Bronchial epithelial cell (primary cell): ENCODE data around the gene TMEM116. TPM values are rescaled to one million over a fixed set of nuclear protein-coding genes. Genes with fewer than 3 reads are reported as not detected.
A peak's percentile ranks its signal among the peaks of the same experiment; 100 is the strongest.

Experiments
- DNase-seq: peaks from one replicate; pipeline ENCODE4 v3.0.0-alpha.2; 2010; ENCODE audit warnings: low read depth
- FAIRE-seq: peaks from 2 replicates; lab custom pipeline; 2011; peaks lifted over from hg19 to GRCh38; lab: Jason Lieb, UNC
- H3K27me3 ChIP-seq: 2 replicates; pipeline ENCODE4 v1.5.1; 2011; ENCODE audit warnings: low read length; ENCODE audit not compliant: control insufficient read depth, insufficient read depth
- H3K36me3 ChIP-seq: 2 replicates; pipeline ENCODE4 v1.5.1; 2011; ENCODE audit warnings: low read length; ENCODE audit not compliant: control insufficient read depth, insufficient read depth
- H3K4me3 ChIP-seq: 2 replicates; pipeline ENCODE4 v1.5.1; 2011; ENCODE audit warnings: mild to moderate bottlenecking, low read depth, low read length, control low read depth
- total RNA-seq: library from RNA; depleted of rRNA; stranded (reverse); fragments of >200 nt; gene quantifications from 2 replicates; pipeline ENCODE4 v1.2.1, GENCODE V29; 2014
- TF ChIP-seq, protein P1 (sequence below): IDR thresholded peaks from 2 replicates; pipeline ENCODE4 v1.5.1; 2011; ENCODE audit warnings: mild to moderate bottlenecking, moderate library complexity, low read length, control low read depth, inconsistent platforms; ENCODE audit not compliant: insufficient read depth, severe bottlenecking

Gene TMEM116
- total RNA-seq, 1 donor from 2014 or later: 10.0 TPM

DNA sequence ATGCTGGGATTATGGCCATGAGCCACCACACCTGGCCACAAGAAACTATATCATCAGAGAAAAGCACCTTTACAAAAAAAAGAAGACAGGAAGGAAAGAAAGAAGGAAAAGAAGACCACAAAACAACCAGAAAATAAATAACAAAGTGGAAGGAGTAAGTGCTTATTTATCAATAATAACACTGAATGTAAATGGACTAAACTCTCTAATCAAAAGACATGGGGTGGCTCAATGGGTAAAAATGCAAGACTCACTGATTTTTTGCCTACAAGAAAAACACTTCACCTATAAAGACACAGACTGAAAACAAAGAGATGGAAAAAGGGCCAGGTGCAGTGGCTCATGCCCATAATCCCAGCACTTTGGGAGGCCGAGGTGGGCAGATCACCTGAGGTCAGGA, 105.2 kb downstream of the TMEM116 start:
- Histone ChIP-seq H3K27me3 (no peaks in the 10 kb centered on the region), H3K4me3 (no peak overlapping the region), H3K36me3 (peaks cover 1% of the 10 kb centered on the region)
- FAIRE-seq (no peak), DNase-seq (no peak)
- TF ChIP-seq, protein P1, sequence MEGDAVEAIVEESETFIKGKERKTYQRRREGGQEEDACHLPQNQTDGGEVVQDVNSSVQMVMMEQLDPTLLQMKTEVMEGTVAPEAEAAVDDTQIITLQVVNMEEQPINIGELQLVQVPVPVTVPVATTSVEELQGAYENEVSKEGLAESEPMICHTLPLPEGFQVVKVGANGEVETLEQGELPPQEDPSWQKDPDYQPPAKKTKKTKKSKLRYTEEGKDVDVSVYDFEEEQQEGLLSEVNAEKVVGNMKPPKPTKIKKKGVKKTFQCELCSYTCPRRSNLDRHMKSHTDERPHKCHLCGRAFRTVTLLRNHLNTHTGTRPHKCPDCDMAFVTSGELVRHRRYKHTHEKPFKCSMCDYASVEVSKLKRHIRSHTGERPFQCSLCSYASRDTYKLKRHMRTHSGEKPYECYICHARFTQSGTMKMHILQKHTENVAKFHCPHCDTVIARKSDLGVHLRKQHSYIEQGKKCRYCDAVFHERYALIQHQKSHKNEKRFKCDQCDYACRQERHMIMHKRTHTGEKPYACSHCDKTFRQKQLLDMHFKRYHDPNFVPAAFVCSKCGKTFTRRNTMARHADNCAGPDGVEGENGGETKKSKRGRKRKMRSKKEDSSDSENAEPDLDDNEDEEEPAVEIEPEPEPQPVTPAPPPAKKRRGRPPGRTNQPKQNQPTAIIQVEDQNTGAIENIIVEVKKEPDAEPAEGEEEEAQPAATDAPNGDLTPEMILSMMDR: no peak

DNA sequence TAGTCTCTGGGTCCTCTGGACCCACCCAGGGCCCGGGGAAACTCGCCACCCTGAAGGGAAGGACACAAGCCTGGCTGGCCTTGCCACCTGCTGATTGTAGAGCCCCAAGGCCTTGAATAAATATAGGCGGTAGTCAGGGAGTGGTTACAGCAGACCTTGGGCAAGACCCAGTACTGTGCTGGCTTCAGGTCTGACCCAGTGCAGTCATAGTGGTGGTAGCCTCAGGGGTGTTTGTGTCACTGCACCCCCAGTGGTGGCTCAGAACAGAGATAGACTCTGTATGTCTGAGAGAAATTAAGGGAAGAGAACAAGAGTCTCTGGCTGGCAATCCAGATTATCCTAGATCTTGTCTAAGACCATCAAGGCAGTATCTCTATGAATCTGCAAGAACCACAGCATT, 107.5 kb downstream of the TMEM116 start:
- FAIRE-seq (no peak), DNase-seq (no peak)
- peaks cover 1% of the 10 kb centered on the region for H3K36me3 ChIP-seq
- no peaks in the 10 kb centered on the region for H3K27me3 ChIP-seq
- TF ChIP-seq, protein P1: no peak
- no peak overlapping the region for H3K4me3 ChIP-seq

DNA sequence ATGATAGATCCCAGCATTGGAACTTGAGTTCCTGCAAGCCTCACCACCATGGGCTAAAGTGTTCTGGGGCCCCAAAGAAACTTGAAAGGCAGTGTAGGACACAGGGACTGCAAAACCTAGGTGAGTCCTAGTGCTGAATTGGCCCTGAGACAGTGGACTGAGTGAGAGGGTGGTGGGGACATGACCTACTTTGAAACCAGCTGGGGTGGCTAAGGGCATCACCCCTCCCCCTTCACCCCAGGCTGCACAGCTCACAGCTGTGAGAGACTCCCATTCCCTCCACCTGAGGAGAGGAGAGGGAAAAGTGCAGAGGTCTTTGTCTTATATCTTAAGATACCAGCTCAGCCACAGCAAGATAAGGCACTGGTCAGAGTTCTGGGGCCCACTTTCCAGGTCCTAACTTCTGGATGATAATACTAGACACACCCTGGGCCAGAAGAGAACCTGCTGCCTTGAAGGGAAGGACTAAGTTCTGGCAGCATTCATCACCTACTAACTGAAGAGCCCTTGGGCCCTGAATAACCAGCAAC, 108.5 kb downstream of the TMEM116 start:
- Histone ChIP-seq H3K4me3 (no peak overlapping the region), H3K36me3 (peaks cover 1% of the 10 kb centered on the region), H3K27me3 (no peaks in the 10 kb centered on the region)
- DNase-seq (no peak), FAIRE-seq (no peak)
- TF ChIP-seq, protein P1: no peak

GRCh38 chr12:111901182-111901581, 111.8 kb downstream of the TMEM116 start:
- Histone ChIP-seq H3K36me3 (peaks cover 2% of the 10 kb centered on the region), H3K4me3 (no peak overlapping the region), H3K27me3 (no peaks in the 10 kb centered on the region)
- TF ChIP-seq, protein P1: no peak
- FAIRE-seq (no peak), DNase-seq (peak; percentile 17)

DNA sequence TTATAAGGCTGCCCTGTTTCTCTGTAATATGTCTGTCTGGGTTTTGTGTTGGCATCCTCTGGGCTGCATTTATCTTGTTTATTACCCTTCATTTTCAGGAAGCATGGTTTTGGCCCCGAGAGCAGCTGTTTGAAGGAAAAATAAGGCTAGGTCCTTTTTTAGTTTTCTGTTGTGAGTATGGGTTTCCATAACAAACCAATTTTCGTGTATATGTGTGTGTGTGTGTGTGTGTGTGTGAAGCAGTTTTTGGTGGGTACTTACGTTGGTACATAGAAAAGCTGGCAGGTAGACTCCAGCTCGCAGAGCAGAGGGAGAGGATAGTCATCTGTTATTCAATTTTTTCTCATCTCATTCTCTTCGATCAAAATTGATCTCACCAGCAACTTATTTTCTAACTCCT, 118.4 kb downstream of the TMEM116 start:
- H3K4me3 ChIP-seq: no peak overlapping the region
- H3K36me3 ChIP-seq: peaks cover 9% of the 10 kb centered on the region
- TF ChIP-seq, protein P1: no peak
- FAIRE-seq (no peak), DNase-seq (no peak)
- no peaks in the 10 kb centered on the region for H3K27me3 ChIP-seq

GRCh38 chr12:111893287-111893686, 119.7 kb downstream of the TMEM116 start:
- Histone ChIP-seq H3K27me3 (no peaks in the 10 kb centered on the region), H3K4me3 (no peak overlapping the region), H3K36me3 (peaks cover 13% of the 10 kb centered on the region)
- DNase-seq (no peak), FAIRE-seq (no peak)
- TF ChIP-seq, protein P1: no peak
